ENCODE results near the gene RPH3AL. TPM values are rescaled to one million over a fixed set of nuclear protein-coding genes. Genes with fewer than 3 reads are reported as not detected.
A peak's percentile ranks its signal among the peaks of the same experiment; 100 is the strongest.
"Not testable (repeated sequence)": the region's sequence is repeated elsewhere in the genome, so short reads cannot be mapped to it uniquely, and the experiment has no call there.

RPH3AL gene
- total RNA-seq, 6 experiments from 2014 or later: 17.6 to 74.0 (median 25.7) TPM

DNA sequence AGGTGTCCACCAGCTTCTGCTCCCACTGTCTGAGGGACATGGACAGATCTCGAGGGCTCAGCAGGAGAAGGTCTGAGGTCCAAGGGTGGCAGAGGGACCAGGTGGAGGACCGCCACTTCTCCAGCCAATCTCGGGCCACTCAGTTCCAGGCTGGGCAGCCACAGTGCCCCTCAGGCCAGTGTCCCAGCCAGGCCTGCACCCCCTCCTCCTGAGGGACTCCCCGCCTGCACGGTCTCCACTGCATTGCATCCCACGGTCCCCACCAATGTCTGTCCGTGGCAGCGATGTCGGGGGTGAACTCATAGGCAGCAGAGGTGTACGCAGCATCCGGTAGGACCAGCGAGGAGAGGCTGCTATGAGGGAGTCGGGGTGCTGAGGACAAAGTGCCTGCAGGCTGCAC lies 107.0 kb downstream of the RPH3AL start:
- ATAC-seq: no peak
- TF ChIP-seq CTCF (IDR thresholded peaks at IDR 0.05): no peak
- TF ChIP-seq POLR2A (IDR thresholded peaks at IDR 0.05): no peak

DNA sequence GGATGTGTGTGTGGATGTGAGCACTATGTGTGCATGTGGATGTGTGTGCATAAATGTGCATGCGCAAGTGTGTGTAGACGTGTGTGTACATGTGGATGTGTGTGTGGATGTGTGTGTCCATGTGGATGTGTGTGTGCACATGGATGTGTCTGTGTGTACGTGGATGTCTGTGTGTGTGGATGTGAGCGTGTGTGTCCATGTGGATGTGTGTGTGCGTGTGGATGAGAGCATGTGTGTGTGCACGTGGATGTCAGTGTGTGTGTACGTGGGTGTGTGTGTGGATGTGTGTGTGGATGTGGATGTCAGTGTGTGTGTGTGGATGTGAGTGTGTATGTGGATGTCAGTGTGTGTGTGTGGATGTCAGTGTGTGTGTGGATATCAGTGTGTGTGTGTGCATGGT lies 107.6 kb downstream of the RPH3AL start:
- H3K9me3 ChIP-seq: no peaks in the 10 kb centered on the region
- ATAC-seq (no peak), DNase-seq (peak in 2 of 3 donors; percentile 12 to 15)
- 91% methylated on average over 7 of the region's 7 CpGs for WGBS (ENCODE audit: insufficient coverage, low coverage, low lambda C conversion rate, missing lambda C conversion rate)
- peaks cover 0 to 16% (median 4%) of the 10 kb centered on the region in 4 donors for H3K4me1 ChIP-seq
- peaks cover 0 to 8% (median 0%) of the 10 kb centered on the region in 4 donors for H3K36me3 ChIP-seq
- no peak overlapping the region for H3K4me3 ChIP-seq
- no peak overlapping the region for H3K27ac ChIP-seq
- no peaks in the 10 kb centered on the region for H3K27me3 ChIP-seq
- TF ChIP-seq POLR2A (IDR thresholded peaks at IDR 0.05) (no peak), CTCF (IDR thresholded peaks at IDR 0.05) (no peak)
- intact Hi-C loops (cut with DNase I): no loop called here

More for the DNA sequence above, 107.0 kb downstream of the RPH3AL start:
- H3K36me3 ChIP-seq: peaks cover 0 to 8% (median 0%) of the 10 kb centered on the region in 4 donors
- intact Hi-C loops (cut with DNase I): no loop called here
- no peak overlapping the region for H3K4me3 ChIP-seq
- H3K4me1 ChIP-seq: peaks cover 0 to 16% (median 4%) of the 10 kb centered on the region in 4 donors
- no peaks in the 10 kb centered on the region for H3K27me3 ChIP-seq
- 95% methylated on average over 6 of the region's 13 CpGs for WGBS (ENCODE audit: insufficient coverage, low coverage, low lambda C conversion rate, missing lambda C conversion rate)
- DNase-seq: peak in 2 of 3 donors; percentile 41 to 46
- H3K27ac ChIP-seq: no peak overlapping the region
- H3K9me3 ChIP-seq: no peaks in the 10 kb centered on the region

DNA sequence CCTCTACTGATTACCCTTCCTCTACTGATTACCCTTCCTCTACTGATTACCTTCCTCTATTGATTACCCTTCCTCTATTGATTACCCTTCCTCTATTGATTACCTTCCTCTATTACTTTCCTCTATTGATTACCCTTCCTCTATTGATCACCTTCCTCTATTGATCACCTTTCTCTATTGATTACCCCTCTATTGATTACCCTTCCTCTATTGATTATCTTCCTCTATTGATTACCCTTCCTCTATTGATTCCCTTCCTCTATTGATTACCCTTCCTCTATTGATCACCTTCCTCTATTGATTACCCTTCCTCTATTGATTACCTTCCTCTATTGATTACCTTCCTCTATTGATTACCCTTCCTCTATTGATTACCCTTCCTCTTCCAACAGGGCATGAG lies 108.7 kb downstream of the RPH3AL start:
- H3K27ac ChIP-seq; ATAC-seq; H3K36me3 ChIP-seq; H3K9me3 ChIP-seq; H3K4me3 ChIP-seq; DNase-seq; intact Hi-C loops (cut with DNase I); H3K27me3 ChIP-seq: not testable (repeated sequence)
- peaks cover 0 to 12% (median 4%) of the 10 kb centered on the region in 4 donors for H3K4me1 ChIP-seq

DNA sequence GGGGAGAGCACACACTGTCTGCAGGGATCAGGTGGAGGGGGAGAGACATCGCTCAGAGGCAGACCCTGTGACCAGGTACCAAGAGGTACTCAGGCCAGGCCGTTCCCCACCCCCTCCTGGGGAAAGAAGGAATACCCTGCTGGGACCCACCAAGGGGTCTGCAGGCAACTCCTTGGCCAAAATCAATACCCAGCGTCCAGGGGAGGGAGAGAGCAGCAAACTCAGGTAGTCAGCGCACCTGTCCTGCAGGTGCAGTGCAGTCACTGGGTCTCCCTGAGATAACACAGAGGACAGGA lies 113.7 kb downstream of the RPH3AL start:
- no peaks in the 10 kb centered on the region for H3K27me3 ChIP-seq
- no peak overlapping the region for H3K4me3 ChIP-seq
- TF ChIP-seq POLR2A (IDR thresholded peaks at IDR 0.05) (no peak), CTCF (IDR thresholded peaks at IDR 0.05) (no peak)
- no peaks in the 10 kb centered on the region for H3K9me3 ChIP-seq
- H3K4me1 ChIP-seq: peaks cover 0 to 9% (median 2%) of the 10 kb centered on the region in 4 donors
- DNase-seq (peak in 2 of 3 donors; percentile 35 to 42), ATAC-seq (peak in 2 of 4 donors; percentile 10 to 30)
- WGBS (ENCODE audit: insufficient coverage, low coverage, low lambda C conversion rate, missing lambda C conversion rate): 100% methylated on average over 1 of the region's 4 CpGs
- intact Hi-C loops (cut with DNase I): no loop called here
- no peaks in the 10 kb centered on the region for H3K36me3 ChIP-seq
- H3K27ac ChIP-seq: no peak overlapping the region

- Histone ChIP-seq H3K9me3 (no peaks in the 10 kb centered on the region), H3K4me1 (peaks cover 0 to 13% (median 2%) of the 10 kb centered on the region in 4 donors), H3K4me3 (no peak overlapping the region), H3K36me3 (no peaks in the 10 kb centered on the region), H3K27me3 (no peaks in the 10 kb centered on the region), H3K27ac (no peak overlapping the region)
- TF ChIP-seq CTCF (IDR thresholded peaks at IDR 0.05): no peak
- TF ChIP-seq POLR2A (IDR thresholded peaks at IDR 0.05): no peak
- WGBS (ENCODE audit: insufficient coverage, low coverage, low lambda C conversion rate, missing lambda C conversion rate): 89% methylated on average over 17 of the region's 23 CpGs
- ATAC-seq (no peak), DNase-seq (peak in 2 of 3 donors; percentile 37 to 39)
- intact Hi-C loops (cut with DNase I): no loop called here
Measured at GRCh38 chr17:238071-238963, 114.3 kb downstream of the RPH3AL start.

Measured in right lobe of liver (tissue), 6 donors.